GM12875 (cell line): ENCODE measurements around the gene RSRC1.

Experiments
- H3K4me3 ChIP-seq: one replicate; pipeline ENCODE4 v1.5.1; 2011; ENCODE audit warnings: low read depth, low read length, control low read depth
- CTCF ChIP-seq: IDR thresholded peaks from 2 replicates; pipeline ENCODE4 v1.5.1; 2011; ENCODE audit warnings: low read depth, mild to moderate bottlenecking, control low read depth, inconsistent platforms, low read length, moderate library complexity, borderline replicate concordance; ENCODE audit not compliant: insufficient read depth

The RSRC1 gene

DNA sequence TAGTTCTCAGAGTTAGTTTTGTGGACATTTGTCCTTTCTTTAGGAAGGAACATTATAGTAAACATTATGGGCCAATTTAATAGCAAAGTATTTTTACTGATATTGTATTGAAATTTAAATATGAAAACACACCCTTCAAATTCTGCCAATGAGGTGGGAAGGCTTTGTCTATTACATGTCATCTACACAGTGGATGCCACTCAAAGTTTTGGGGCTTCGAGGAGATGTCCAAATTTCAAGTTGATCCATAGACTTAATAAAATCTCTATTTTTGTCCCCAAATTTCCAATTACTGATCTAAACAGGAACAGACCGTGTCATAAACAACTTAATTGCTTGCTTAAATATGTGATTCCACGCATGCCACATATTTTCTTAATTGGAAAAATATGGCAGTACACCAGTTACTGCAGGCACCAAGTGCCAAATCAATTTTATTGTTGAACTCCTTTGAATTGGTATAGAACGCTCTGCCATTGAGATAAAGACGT is 5.4 kb upstream of the RSRC1 start:
- no peak for TF ChIP-seq CTCF

DNA sequence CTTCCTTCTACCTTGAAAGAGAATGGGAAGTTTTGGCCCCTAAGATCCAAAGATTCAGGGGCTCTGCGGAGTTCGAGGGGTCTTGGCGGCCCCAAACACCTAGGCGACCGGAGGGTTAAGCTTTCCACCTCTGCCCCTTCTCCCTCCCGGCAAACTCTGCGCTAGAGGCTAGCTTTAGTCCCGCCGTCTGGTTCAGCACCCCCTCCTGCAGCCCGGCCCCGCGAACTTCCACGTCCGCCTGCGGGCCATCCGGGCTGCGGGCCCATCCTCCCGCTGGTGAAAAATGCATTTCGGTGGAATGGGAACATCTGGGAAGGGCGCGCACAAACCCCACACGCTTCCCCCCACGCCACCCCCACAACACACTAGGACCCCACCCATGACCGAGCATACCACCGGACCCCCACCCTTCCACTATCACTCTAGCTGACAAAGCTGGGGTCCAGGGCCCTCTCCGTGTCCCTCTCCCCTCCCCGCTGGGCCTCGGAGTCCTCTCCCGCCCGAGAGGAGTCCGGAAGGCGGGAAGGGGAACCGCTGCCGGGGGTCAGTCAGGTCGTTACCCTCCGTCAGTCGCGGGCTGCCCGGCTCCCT is 4.7 kb upstream of the RSRC1 start:
- no peak for TF ChIP-seq CTCF
- H3K4me3 ChIP-seq = peak overlapping the region; percentile 61

More for the DNA sequence above, 5.4 kb upstream of the RSRC1 start:
- H3K4me3 ChIP-seq = no peak overlapping the region

- no peak for TF ChIP-seq CTCF
- H3K4me3 ChIP-seq = peak overlapping the region; percentile 61
Observed at GRCh38 chr3:158105710-158106253, 4.1 kb upstream of the RSRC1 start.

DNA sequence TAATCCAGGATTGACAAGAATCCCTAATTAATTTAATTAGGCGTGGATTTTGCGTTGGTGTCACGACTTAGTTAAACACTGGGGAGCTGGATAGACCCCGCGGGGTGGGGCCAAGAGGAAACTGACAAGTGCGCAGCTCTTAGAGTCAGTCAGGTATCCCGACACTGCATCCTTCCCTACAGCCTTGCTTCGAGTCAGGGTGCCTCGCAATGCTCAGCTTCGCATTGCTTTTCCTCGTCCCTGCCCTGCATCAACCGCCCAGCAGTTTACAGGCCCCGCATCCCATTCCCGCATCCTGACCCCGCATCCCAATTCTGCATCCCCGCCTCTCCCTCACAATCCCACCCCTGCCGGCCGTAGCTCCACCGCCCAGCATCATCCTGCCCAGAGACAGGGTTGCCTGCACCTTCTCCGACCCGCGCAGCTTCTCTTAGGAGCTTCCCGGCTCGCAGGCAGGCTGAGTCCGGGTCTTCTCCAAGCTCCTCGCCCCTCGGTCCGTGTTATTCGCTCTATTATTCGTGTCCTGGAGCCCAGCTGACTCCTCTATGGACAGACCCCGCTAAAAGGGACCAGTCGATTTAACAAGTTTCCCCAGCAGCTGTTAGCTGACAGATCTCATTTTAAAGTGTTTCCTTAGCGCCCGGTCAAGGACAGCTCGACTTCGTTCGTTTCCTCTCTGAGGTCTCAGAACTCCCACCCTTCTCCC is 3.0 kb upstream of the RSRC1 start:
- peak overlapping the region; percentile 44 for H3K4me3 ChIP-seq
- no peak for TF ChIP-seq CTCF

DNA sequence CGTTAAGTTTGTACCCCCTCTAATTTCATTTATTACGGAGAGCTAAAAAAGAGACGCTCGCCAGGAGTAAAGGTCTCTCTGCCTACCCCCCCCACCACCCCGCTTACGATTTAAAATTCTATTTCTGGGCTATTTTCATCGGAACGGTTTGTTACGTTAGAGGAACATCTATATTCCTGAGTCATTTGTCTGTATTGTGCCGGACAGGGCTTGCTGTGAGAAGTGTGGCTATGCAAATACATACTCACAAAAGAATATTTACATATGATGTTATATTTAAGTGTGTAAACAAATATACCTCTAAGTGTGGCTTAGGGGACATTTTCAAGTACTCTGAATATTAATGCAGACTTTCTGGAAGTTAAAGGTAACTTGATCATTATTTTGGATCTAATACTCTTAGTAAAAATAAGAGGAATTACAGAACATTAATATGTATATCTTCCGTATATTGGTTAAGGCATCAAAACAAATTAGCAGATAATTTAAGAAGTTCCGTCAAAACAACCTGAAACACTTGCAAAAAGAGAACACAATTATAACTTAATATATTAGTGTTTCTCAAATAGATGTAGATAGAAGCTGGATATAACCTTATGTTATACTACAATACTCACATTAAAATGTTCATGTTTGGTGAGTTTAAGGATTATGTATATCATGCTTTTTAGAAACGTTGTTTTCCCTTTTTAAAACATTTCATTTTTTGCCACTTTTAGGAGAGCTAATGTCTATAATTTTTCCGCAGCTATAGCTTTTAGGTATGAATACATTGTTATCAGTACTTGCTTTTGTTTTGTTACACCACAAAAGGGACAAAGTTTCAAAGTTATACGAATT is 2.1 kb upstream of the RSRC1 start:
- no peak overlapping the region for H3K4me3 ChIP-seq
- TF ChIP-seq CTCF = no peak

DNA sequence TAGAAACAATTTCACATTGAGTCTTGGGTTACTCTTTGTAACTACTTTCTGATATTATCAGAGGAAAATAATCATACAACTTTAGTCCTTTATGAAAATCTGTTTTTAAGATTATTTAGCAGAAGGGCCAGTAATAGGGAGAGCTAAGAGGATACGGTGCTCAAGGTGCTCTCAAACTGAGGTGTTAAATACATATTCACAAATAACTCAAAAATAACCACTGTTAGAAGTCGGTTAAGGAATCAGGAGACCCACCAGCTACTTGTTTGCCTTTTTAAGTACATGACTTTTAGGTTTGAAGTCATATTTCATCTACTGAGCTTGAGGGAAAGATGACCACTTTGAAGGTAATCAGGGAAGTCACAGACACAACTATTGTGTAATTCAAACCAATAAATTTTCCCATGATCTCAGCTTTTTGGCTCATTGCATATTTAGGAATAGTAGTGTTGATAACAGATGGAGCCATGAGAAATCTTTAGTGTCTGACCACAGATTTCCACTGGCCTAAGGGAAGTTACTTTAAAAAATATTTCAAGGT is 1.4 kb upstream of the RSRC1 start:
- H3K4me3 ChIP-seq = no peak overlapping the region
- TF ChIP-seq CTCF = no peak
